Measurements from ENCODE around the gene GIPR.

Gene GIPR

GRCh38 chr19:45630463-45630862 lies 37.6 kb upstream of the GIPR start (continued):
- TF ChIP-seq CTCF (tag by site-specific recombination; IDR thresholded peaks at IDR 0.05) (no peak), GLI2 (tag by site-specific recombination; IDR thresholded peaks at IDR 0.05; ENCODE audit: borderline replicate concordance, low read depth) (no peak), ZNF133 (tag by site-specific recombination; IDR thresholded peaks at IDR 0.05) (no peak), KLF8 (tag by site-specific recombination; IDR thresholded peaks at IDR 0.05) (peak; percentile 59; the same call in 1 of the 2 replicates), ZIC2 (tag by site-specific recombination; IDR thresholded peaks at IDR 0.05) (no peak), ZNF488 (tag by site-specific recombination; IDR thresholded peaks at IDR 0.05) (no peak), MYNN (tag by site-specific recombination; IDR thresholded peaks at IDR 0.05; ENCODE audit: borderline replicate concordance) (no peak), ZBTB10 (tag by site-specific recombination; IDR thresholded peaks at IDR 0.05) (0 out of 2 replicates have a peak, but pooled peaks have one; percentile 25), ZNF660 (tag by site-specific recombination; IDR thresholded peaks at IDR 0.05) (peak; percentile 90), ZBTB11 (tag by site-specific recombination; conservative IDR thresholded peaks at IDR 0.05; ENCODE audit: low read depth) (no peak), ZNF707 (tag by site-specific recombination; IDR thresholded peaks at IDR 0.05) (no peak), ZNF24 (tag by site-specific recombination; IDR thresholded peaks at IDR 0.05) (peak; percentile 95), SCRT1 (tag by site-specific recombination; IDR thresholded peaks at IDR 0.05; ENCODE audit: borderline replicate concordance) (no peak), KLF9 (tag by site-specific recombination; IDR thresholded peaks at IDR 0.05; ENCODE audit: low read depth) (no peak), ZNF510 (tag by site-specific recombination; IDR thresholded peaks at IDR 0.05; ENCODE audit: insufficient replicate concordance) (no peak), SP7 (tag by site-specific recombination; IDR thresholded peaks at IDR 0.05) (peak; percentile 88), ZNF639 (tag by site-specific recombination; IDR thresholded peaks at IDR 0.05) (peak; percentile 63; the same call in 1 of the 2 replicates), ZNF18 (tag by site-specific recombination; IDR thresholded peaks at IDR 0.05) (no peak), SETDB1 (IDR thresholded peaks at IDR 0.05; ENCODE audit: insufficient read length, low read length) (no peak), ZNF664 (tag by site-specific recombination; IDR thresholded peaks at IDR 0.05) (peak; percentile 7; the same call in 1 of the 2 replicates), REPIN1 (tag by site-specific recombination; IDR thresholded peaks at IDR 0.05; ENCODE audit: low read depth) (no peak), ZNF473 (tag by site-specific recombination; IDR thresholded peaks at IDR 0.05) (no peak), ZNF350 (tag by site-specific recombination; IDR thresholded peaks at IDR 0.05) (no peak), ZNF366 (tag by site-specific recombination; conservative IDR thresholded peaks at IDR 0.05) (peak; percentile 87), ZNF155 (tag by site-specific recombination; IDR thresholded peaks at IDR 0.05) (no peak), ZNF157 (tag by site-specific recombination; IDR thresholded peaks at IDR 0.05) (no peak), ZNF558 (tag by site-specific recombination; IDR thresholded peaks at IDR 0.05) (peak; percentile 50; the same call in 1 of the 2 replicates), ZXDB (tag by site-specific recombination; IDR thresholded peaks at IDR 0.05) (peak; percentile 32; the same call in 1 of the 2 replicates), ZFP3 (tag by site-specific recombination; IDR thresholded peaks at IDR 0.05; ENCODE audit: low read depth) (no peak), ZSCAN23 (tag by site-specific recombination; IDR thresholded peaks at IDR 0.05) (no peak)
